GM21619 (cell line): Measurements from ENCODE around the gene KANSL3.
"Not testable (repeated sequence)": the region's sequence is repeated elsewhere in the genome, so short reads cannot be mapped to it uniquely, and the experiment has no call there.

Source experiments
- ATAC-seq: cut with Tn5 transposase; IDR thresholded peaks from one replicate; pipeline ENCODE4 v1.9.1; 2021; ENCODE audit not compliant: unreplicated experiment

Gene KANSL3

GRCh38 chr2:96655526-96655925, 17.4 kb upstream of the KANSL3 start:
- no peak for ATAC-seq

GRCh38 chr2:96654791-96655190, 16.7 kb upstream of the KANSL3 start:
- ATAC-seq = not testable (repeated sequence)

- ATAC-seq = no peak
These were observed 13.7 kb upstream of the KANSL3 start for GRCh38 chr2:96651793-96652192.

- no peak for ATAC-seq
These were observed 11.2 kb upstream of the KANSL3 start for GRCh38 chr2:96649342-96649741.

GRCh38 chr2:96648306-96648930, 10.3 kb upstream of the KANSL3 start:
- ATAC-seq = no peak

- ATAC-seq = no peak
These were observed 9.6 kb upstream of the KANSL3 start for GRCh38 chr2:96647681-96648080.

- ATAC-seq = no peak
These were observed 4.7 kb upstream of the KANSL3 start, which contains the start of gene FER1L5 for GRCh38 chr2:96642564-96643360. Gene FER1L5 (plus strand): TSS chr2:96642764. CDS start chr2:96642837, 73 bp downstream.

- peak; percentile 70 for ATAC-seq
These were observed 548 bp downstream of the KANSL3 start for GRCh38 chr2:96637385-96638143.

- ATAC-seq = no peak
These were observed 1.5 kb downstream of the KANSL3 start for GRCh38 chr2:96636551-96637171.

- no peak for ATAC-seq
These were observed 4.5 kb downstream of the KANSL3 start for GRCh38 chr2:96633641-96634040.

GRCh38 chr2:96631804-96632435, 6.2 kb downstream of the KANSL3 start:
- ATAC-seq = no peak

- ATAC-seq = no peak
These were observed 11.6 kb downstream of the KANSL3 start for GRCh38 chr2:96626553-96626942.

GRCh38 chr2:96625571-96626552, 12.2 kb downstream of the KANSL3 start:
- ATAC-seq = no peak

GRCh38 chr2:96623116-96623515, 15.0 kb downstream of the KANSL3 start:
- ATAC-seq = no peak

- no peak for ATAC-seq
These were observed 15.6 kb downstream of the KANSL3 start for GRCh38 chr2:96622544-96622943.

- ATAC-seq = no peak
These were observed 19.4 kb downstream of the KANSL3 start for GRCh38 chr2:96618596-96619283.

- ATAC-seq = no peak
These were observed 21.1 kb downstream of the KANSL3 start for GRCh38 chr2:96617012-96617411.

- ATAC-seq = no peak
These were observed 21.6 kb downstream of the KANSL3 start for GRCh38 chr2:96616535-96616934.

- no peak for ATAC-seq
These were observed 22.0 kb downstream of the KANSL3 start for GRCh38 chr2:96616128-96616527.
